ENCODE data around the gene RTKN2. TPM values are rescaled to one million over a fixed set of nuclear protein-coding genes. Genes with fewer than 3 reads are reported as not detected.

RTKN2 gene
- total and polyA plus RNA-seq, 9 donors, result 0.05 to 0.52 (median 0.20) TPM

DNA sequence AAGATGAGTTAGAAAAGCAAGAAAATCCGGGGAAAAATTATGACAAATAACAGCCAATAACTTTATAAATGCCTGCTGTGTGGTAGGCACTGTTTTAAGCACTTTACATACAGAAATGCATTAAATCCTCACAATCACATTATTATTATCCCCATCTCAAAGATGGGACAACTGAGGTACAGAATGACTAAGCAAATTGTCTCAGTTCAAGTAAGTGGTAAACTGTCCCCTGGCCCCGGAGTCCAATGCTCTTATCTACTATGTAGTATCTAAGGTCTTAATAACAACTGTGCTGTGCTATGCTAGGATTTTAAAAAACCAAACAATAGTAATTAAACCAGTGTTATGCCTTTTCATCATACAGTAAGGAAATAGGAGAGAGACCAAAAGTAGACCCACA, 105.6 kb downstream of the RTKN2 start:
- intact Hi-C loops (cut with DNase I), result no loop called here
- Histone ChIP-seq H3K36me3 (no peaks in the 10 kb centered on the region), H3K9me3 (no peaks in the 10 kb centered on the region), H3K4me3 (no peak overlapping the region), H3K27ac (no peak overlapping the region), H3K27me3 (no peaks in the 10 kb centered on the region), H3K4me1 (ENCODE audit: insufficient read depth) (no peaks in the 10 kb centered on the region)
- DNase-seq, result no peak
- 62 to 72% (median 66%) methylated on average over 2 of the region's 2 CpGs for WGBS, 3 donors
- no peak for TF ChIP-seq EP300 (IDR thresholded peaks at IDR 0.05)

DNA sequence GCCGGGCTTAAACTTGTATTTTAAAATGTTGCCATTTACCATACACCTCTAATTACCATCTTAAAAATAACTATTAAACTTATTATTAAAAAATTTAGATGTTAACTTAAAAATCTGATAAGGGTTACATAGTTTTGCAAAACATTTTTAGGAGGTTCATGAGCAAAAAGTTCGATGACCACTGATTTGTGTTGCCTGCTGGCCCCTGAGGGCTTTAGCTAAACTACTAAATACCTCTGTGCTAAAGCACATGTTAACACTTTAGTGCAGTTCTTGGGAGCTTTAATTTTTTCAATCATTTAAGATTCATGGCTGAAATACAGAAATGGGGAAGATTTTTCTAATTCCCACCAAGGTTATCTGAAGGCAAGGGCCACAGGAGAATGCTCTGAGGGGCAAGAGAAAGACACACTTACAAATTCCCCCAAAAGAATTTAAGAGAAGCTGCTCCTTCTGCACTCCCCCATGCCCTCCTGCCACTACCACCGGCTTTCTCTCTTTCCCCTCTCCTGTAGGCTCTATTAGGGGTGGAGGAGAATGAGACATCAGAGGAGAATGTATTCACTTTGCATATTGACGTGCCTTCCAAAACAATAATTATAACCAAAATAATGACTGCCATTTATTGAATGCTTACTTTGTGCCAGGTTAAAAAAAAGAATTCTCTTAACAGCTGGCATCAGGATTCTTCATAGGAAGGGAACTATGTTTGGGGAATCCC, 106.2 kb downstream of the RTKN2 start:
- Histone ChIP-seq H3K4me1 (ENCODE audit: insufficient read depth) (no peaks in the 10 kb centered on the region), H3K36me3 (no peaks in the 10 kb centered on the region), H3K27me3 (no peaks in the 10 kb centered on the region), H3K27ac (no peak overlapping the region), H3K4me3 (no peak overlapping the region), H3K9me3 (no peaks in the 10 kb centered on the region)
- no peak for DNase-seq
- TF ChIP-seq EP300 (IDR thresholded peaks at IDR 0.05) (no peak), POLR2A (IDR thresholded peaks at IDR 0.05) (no peak)
- TF ChIP-seq, protein P1, sequence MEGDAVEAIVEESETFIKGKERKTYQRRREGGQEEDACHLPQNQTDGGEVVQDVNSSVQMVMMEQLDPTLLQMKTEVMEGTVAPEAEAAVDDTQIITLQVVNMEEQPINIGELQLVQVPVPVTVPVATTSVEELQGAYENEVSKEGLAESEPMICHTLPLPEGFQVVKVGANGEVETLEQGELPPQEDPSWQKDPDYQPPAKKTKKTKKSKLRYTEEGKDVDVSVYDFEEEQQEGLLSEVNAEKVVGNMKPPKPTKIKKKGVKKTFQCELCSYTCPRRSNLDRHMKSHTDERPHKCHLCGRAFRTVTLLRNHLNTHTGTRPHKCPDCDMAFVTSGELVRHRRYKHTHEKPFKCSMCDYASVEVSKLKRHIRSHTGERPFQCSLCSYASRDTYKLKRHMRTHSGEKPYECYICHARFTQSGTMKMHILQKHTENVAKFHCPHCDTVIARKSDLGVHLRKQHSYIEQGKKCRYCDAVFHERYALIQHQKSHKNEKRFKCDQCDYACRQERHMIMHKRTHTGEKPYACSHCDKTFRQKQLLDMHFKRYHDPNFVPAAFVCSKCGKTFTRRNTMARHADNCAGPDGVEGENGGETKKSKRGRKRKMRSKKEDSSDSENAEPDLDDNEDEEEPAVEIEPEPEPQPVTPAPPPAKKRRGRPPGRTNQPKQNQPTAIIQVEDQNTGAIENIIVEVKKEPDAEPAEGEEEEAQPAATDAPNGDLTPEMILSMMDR (IDR thresholded peaks at IDR 0.05), result no peak
- intact Hi-C loops (cut with DNase I), result no loop called here
- WGBS, 3 donors, result 58 to 75% (median 74%) methylated on average over 4 of the region's 4 CpGs

DNA sequence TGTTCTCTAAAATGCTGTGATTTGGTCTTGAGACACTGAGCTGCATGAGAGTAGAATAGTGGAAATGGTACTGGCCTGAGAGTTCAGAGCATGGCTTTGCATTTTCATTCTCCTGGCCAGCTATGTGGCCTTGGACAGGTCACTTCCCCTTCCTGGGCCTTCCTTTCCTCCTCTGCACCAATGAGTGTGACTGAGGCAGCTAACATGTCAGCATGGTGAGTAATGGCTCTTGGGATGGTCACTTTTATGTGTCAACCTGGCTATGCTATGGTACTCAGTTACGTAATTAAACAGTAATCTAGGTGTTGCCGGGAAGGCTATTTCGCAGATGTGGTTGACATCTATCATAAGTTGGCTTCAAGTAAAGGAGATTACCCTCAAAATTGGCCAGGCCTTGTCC, 109.3 kb downstream of the RTKN2 start:
- no peaks in the 10 kb centered on the region for H3K36me3 ChIP-seq
- no peak overlapping the region for H3K4me3 ChIP-seq
- TF ChIP-seq, protein P1 (IDR thresholded peaks at IDR 0.05), result no peak
- TF ChIP-seq EP300 (IDR thresholded peaks at IDR 0.05), result no peak
- no peak for TF ChIP-seq POLR2A (IDR thresholded peaks at IDR 0.05)
- no peak overlapping the region for H3K27ac ChIP-seq
- H3K9me3 ChIP-seq, result no peaks in the 10 kb centered on the region
- whole genome bisulfite sequencing, 3 donors, result 74 to 99% (median 96%) methylated on average over 3 of the region's 3 CpGs
- H3K27me3 ChIP-seq, result no peaks in the 10 kb centered on the region
- no peak for DNase-seq
- H3K4me1 ChIP-seq (ENCODE audit: insufficient read depth), result no peaks in the 10 kb centered on the region
- intact Hi-C loops (cut with DNase I), result no loop called here

DNA sequence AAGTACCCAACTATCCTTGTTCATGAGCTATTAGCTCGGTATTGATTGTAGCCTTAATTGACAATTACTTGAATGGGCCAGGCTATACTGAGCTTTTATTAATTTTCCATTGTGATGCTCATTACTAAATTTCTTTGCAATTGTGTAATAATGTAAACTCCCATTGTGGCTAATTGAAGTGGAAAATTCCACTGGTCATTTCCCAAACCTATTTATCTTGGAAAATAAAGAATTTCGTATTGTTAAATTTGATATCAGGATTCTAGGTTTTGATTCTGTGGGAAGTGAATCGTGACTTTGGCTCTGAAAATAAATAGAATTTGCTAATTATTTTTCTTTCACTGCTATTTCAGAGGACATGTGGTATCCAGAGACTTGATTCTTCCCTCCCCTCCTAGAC, 111.0 kb downstream of the RTKN2 start:
- Histone ChIP-seq H3K27me3 (no peaks in the 10 kb centered on the region), H3K9me3 (no peaks in the 10 kb centered on the region), H3K4me1 (ENCODE audit: insufficient read depth) (no peaks in the 10 kb centered on the region), H3K4me3 (no peak overlapping the region), H3K27ac (no peak overlapping the region), H3K36me3 (no peaks in the 10 kb centered on the region)
- no peak for DNase-seq
- WGBS, 3 donors, result 65 to 76% (median 68%) methylated on average over 3 of the region's 3 CpGs
- intact Hi-C loops (cut with DNase I), result no loop called here
- no peak for TF ChIP-seq POLR2A (IDR thresholded peaks at IDR 0.05)
- TF ChIP-seq, protein P1 (IDR thresholded peaks at IDR 0.05), result no peak
- TF ChIP-seq EP300 (IDR thresholded peaks at IDR 0.05), result no peak

DNA sequence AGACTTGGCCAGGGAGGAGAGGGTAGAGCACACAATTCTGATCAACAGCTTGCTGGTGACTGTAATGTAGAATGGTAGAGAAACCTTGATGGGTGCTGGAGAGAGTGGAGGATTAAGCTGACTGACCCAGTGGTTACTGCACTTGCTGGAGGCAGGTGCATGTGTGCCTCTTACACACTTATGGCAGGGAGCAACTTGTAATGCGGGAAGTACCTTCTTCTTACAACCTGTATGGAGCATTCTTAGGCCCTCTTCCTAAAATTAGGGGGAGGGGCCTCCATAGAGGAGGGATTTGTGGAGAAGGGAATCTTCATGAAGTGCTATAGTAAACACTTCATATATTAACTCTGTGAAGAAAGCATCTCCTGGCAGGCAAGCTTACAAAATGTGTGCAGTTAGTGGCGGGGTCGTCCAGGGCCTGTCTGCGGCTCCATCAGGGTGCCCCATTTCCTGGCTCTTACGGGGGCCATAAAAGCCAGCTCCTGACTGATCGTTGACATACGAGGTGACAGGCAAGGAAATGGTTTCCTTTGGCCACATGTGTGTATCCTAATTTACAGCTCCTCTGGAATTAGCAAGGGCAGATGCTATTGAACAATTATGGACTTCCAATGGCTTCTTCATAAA, 113.5 kb downstream of the RTKN2 start:
- Histone ChIP-seq H3K36me3 (no peaks in the 10 kb centered on the region), H3K4me3 (no peak overlapping the region), H3K27ac (no peak overlapping the region), H3K9me3 (no peaks in the 10 kb centered on the region), H3K27me3 (no peaks in the 10 kb centered on the region), H3K4me1 (ENCODE audit: insufficient read depth) (no peaks in the 10 kb centered on the region)
- 70 to 76% (median 73%) methylated on average over 7 of the region's 7 CpGs for WGBS, 3 donors
- intact Hi-C loops (cut with DNase I), result no loop called here
- no peak for DNase-seq
- TF ChIP-seq POLR2A (IDR thresholded peaks at IDR 0.05) (no peak), EP300 (IDR thresholded peaks at IDR 0.05) (no peak)
- TF ChIP-seq, protein P1 (IDR thresholded peaks at IDR 0.05), result no peak
